Caki2 (cell line): Measurements from ENCODE around the gene KLHL6. TPM values are rescaled to one million over a fixed set of nuclear protein-coding genes. Genes with fewer than 3 reads are reported as not detected.

Source experiments
- DNase-seq: peaks from one replicate; pipeline ENCODE4 v3.0.0-alpha.2; 2015; ENCODE audit warnings: low read depth
- in situ Hi-C: cut with HindIII; loops from 2 replicates; pipeline ENCODE4 v1.10.0; 2016; ENCODE audit warnings: low sequenced_read_pairs, low pct_unique_long_range_greater_than_20kb, mixed read lengths
- total RNA-seq: library from RNA; depleted of rRNA; stranded (reverse); fragments of >200 nt; shearing (Covaris generic); gene quantifications from 2 replicates; pipeline ENCODE4 v1.2.3, GENCODE V29; 2014; ENCODE audit warnings: low replicate concordance; rRNA removed

KLHL6 gene, protein sequence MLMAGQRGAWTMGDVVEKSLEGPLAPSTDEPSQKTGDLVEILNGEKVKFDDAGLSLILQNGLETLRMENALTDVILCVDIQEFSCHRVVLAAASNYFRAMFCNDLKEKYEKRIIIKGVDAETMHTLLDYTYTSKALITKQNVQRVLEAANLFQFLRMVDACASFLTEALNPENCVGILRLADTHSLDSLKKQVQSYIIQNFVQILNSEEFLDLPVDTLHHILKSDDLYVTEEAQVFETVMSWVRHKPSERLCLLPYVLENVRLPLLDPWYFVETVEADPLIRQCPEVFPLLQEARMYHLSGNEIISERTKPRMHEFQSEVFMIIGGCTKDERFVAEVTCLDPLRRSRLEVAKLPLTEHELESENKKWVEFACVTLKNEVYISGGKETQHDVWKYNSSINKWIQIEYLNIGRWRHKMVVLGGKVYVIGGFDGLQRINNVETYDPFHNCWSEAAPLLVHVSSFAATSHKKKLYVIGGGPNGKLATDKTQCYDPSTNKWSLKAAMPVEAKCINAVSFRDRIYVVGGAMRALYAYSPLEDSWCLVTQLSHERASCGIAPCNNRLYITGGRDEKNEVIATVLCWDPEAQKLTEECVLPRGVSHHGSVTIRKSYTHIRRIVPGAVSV
- total RNA-seq = not detected in 2 replicates

DNA sequence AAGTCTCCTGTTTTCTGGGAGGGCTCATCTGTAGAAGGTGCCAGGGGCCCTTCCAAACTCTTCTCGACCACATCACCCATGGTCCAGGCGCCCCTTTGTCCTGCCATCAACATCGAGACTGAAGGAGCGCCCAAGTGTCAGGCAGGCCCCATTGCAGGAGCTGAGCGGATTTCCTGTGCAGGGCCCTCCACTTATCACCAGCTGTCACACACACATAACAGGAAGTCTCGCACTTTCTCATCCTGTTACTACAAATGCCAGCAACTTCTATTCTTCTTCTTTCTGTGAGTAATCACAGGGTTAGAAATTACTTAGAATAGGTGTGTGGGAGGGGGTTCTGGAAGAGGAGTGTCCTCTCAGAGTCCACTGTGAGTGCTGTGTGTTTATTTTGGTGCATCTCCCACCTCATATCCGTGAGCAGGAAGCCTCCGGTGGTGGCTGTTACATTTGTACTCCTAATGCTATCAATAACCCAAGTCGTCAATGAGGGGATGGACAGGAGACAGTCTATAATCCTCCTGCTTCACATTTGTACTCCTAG, at the start of gene KLHL6:
KLHL6 (minus strand) TSS at position 166 of the 541 bp plus-strand sequence; CDS start at position 113, 53 bp downstream.
- in situ Hi-C loops = no loop called here

GRCh38 chr3:183597959-183598358, 42.5 kb upstream of the KLHL6 start:
- DNase-seq = no peak
- in situ Hi-C loops = no loop called here

More for the DNA sequence above, at the start of gene KLHL6:
- no peak for DNase-seq

- in situ Hi-C loops = no loop called here
- no peak for DNase-seq
These were observed 39.1 kb upstream of the KLHL6 start for GRCh38 chr3:183594636-183595035.

DNA sequence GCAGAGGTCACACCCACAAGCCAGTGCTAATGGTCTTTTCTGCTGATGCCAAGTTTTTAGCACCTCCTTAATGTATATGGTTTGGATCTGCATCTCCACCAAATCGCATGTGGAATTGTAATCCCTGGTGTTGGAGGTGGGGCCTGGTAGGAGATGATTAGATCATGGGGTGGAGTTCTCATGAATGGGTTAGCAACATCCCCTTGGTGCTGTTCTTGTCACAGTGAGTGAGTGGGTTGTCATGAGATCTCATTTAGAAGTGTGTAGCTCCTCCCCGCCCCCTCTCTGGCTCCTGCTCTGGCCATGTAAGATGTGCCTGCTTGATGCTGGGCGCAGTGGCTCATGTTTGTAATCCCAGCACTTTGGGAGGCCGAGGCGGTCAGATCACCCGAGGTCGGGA, 37.3 kb upstream of the KLHL6 start:
- in situ Hi-C loops = no loop called here

GRCh38 chr3:183591881-183592521, 36.5 kb upstream of the KLHL6 start:
- in situ Hi-C loops = no loop called here
- DNase-seq = no peak

More for the DNA sequence above, 37.3 kb upstream of the KLHL6 start:
- DNase-seq = no peak

- no peak for DNase-seq
These were observed 34.9 kb upstream of the KLHL6 start for GRCh38 chr3:183590442-183590841.

DNA sequence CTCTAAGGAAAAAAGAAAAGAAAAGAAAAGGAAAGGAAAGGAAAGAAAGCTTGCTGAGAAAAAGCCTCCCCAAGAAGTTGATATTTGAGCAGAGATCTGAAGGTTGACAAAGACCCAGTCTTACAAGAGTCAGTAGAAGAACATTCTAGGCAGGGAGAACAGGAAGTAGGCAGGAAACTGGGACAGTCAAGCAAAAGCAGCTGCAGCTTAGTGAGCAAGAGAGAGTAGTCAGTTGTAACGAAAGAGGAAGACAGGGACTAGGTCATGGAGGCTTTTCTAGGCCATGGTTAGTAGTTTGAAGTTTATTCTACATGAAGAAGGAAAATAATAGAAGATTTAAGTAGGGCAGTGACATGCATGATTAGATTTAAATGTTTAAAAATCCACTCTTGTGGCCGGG, 31.8 kb upstream of the KLHL6 start:
- in situ Hi-C loops = no loop called here
- DNase-seq = no peak

More at GRCh38 chr3:183590442-183590841, 34.9 kb upstream of the KLHL6 start:
- in situ Hi-C loops = no loop called here

DNA sequence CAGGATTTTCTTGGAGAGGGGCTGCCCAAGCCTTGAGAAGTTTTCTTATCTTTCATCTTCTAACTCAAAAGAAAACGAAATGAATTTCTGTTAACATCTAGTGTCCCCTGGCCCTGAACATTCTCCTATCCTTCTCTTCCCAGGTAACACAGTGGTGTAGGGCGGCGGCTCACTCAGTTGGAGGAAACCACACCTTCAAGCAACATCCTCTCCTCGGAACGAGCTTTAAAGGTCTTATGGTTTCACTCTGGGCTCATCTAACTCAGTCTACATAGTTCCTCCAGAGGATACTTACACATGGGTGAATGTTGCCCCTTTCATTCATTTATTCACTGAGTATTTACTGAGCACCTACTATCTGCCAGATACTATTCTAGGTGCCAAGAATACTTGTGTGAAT, 31.0 kb upstream of the KLHL6 start:
- in situ Hi-C loops = no loop called here
- no peak for DNase-seq

DNA sequence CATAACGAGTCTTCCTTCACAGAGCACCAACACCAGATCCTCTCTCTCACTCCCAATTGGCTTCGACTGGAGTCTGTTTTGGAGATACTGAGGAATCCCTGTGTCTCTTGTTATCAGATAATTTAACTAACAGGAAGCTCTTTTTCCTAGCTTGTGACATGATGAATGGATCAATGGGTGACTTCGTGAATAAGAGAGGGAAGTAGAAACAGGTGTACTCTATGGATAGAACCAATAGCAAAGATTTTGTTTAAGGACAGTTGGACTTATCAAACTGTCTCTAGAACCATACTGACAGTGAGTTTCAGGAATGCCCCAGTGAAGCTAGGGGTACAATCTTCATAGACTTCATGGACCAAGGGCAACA, 29.4 kb upstream of the KLHL6 start:
- in situ Hi-C loops = no loop called here
- no peak for DNase-seq

DNA sequence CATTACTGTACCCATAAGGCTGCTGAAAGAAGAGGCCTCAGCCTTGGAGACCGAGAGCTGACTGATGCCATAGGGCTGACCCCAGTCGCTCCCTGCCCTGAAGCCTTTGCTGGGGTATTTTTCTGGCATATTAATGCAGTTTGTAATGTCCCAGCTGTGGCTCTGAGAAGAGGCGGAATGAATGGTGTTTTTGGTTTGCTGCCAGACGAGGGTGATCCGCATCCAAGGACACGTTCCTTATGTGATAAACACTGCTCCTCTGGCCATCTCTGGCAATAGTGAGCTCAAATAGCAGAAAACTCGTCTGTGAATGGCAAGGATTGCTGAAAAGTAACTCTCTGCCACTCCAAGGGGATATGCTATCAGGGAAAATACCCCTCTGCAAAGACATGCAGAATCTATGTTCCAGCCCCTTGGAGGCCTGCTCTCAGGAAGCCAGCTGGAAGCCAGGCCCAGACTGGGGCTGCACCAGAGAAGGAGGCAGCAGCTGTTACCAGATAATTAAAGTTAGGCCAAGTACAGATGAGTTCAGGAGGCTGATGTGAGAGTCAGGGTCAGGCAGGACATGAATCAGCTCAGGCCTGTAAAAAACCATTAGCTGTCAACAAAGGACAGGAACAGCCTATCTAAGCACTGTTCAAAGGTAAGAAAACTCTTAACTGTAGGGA, 28.9 kb upstream of the KLHL6 start:
- no peak for DNase-seq
- in situ Hi-C loops = no loop called here

GRCh38 chr3:183583331-183584245, 28.1 kb upstream of the KLHL6 start:
- in situ Hi-C loops = no loop called here
- DNase-seq = no peak

DNA sequence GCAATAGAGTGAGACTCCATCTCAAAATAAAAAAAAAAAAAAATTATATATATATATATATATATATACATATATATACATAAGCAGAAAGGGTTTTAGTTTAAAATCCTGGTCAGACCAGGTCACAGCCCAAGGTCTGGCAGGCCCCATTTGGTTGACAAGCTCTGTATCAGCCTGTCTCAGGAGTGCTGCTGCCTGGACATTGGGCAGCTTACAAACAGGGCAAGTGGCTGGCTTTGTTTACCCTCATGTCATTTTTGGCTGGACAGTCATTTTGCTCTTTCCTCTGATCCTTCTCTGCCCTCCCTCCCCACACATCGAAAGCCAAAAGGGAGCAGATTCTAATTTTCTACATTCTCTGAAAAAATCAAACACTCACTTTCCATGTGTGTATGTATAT, 26.7 kb upstream of the KLHL6 start:
- in situ Hi-C loops = no loop called here
- DNase-seq = no peak

- in situ Hi-C loops = no loop called here
- no peak for DNase-seq
These were observed 26.1 kb upstream of the KLHL6 start for GRCh38 chr3:183581496-183582155.

- DNase-seq = no peak
- in situ Hi-C loops = no loop called here
These were observed 24.7 kb upstream of the KLHL6 start for GRCh38 chr3:183579967-183580900.

GRCh38 chr3:183578179-183578578, 22.7 kb upstream of the KLHL6 start:
- no peak for DNase-seq
- in situ Hi-C loops = no loop called here

- in situ Hi-C loops = no loop called here
- no peak for DNase-seq
These were observed 21.8 kb upstream of the KLHL6 start for GRCh38 chr3:183577346-183577745.
